HG02623 (cell line): ENCODE results near the gene CIT.
"Not testable (repeated sequence)": the region's sequence is repeated elsewhere in the genome, so short reads cannot be mapped to it uniquely, and the experiment has no call there.

ENCODE experiments used
- ATAC-seq: cut with Tn5 transposase; IDR thresholded peaks from one replicate; pipeline ENCODE4 v1.9.1; 2021; ENCODE audit warnings: moderate library complexity; ENCODE audit not compliant: unreplicated experiment

CIT gene

DNA sequence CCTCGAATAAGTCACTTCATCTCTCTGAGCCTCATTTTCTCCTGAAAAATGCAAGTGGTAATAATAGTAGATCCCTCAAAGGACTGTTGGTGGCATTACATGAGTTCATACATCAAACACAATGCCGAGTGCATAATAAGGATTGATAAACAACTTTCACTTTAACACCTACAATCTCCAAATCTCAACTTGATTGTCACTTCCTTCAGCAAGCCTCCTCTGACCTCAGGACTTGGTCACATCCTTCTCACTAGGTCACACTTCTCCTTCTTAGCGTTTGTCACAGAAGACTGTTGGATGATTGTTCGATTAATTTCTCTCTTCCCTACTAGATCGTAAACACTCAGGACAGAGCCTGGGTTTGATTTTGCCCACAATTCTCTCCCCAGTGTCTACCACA, 217.0 kb downstream of the CIT start:
- ATAC-seq, result no peak

DNA sequence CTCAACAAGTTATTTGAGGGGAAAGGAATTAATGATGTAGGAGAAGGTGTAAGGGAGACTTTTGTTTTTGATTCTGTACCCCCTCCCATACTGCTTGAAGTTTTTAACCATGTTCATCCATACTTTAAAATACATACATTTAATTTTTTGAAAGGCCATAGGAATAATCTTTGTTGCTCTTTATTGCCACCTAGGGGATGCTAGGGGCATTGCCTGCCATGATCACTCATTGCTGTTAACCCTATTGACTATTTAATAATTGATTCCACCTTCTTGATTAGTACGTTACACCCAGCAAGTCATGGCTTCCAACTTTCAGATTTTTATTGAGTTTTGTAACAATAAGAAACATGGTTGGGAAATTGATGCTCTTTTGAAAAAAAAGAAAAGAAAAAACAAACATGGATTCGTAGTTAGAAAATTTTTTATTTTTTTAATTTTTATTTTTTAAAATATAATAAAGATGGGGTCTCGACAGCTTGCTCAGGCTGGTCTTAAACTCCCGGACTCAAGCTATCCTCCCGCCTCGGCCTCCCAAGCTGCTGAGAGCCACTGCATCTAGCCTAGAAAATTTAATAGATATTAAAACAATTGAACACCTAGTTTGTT, 217.7 kb downstream of the CIT start:
- no peak for ATAC-seq

DNA sequence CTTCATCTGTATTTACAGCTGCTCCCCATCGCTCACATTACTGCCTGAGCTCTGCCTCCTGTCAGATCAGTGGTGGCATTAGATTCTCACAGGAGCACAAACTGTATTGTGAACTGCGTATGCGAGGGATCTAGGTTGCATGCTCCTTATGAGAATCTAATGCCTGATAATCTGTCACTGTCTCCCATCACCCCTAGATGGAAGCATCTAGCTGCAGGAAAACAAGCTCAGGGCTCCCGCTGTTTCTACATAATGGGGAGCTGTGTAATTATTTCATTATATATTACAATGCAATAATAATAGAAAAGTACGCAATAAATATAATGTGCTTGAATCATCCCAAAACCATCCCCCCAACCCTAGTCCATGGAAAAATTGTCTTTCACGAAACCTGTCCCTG, 219.0 kb downstream of the CIT start:
- not testable (repeated sequence) for ATAC-seq

DNA sequence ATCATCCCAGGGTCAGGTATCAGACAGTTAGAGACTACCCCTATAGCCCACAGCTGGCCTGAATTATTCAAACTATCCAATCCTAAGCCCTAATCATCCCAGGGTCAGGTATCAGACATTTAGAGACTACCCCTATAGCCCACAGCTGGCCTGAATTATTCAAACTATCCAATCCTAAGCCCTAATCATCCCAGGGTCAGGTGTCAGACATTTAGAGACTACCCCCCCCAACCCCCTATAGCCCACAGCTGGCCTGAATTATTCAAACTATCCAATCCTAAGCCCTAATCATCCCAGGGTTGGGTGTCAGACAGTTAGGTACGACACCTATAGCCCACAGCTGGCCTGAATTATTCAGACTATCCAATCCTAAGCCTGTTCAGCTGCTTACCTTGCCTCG, 220.1 kb downstream of the CIT start:
- not testable (repeated sequence) for ATAC-seq

DNA sequence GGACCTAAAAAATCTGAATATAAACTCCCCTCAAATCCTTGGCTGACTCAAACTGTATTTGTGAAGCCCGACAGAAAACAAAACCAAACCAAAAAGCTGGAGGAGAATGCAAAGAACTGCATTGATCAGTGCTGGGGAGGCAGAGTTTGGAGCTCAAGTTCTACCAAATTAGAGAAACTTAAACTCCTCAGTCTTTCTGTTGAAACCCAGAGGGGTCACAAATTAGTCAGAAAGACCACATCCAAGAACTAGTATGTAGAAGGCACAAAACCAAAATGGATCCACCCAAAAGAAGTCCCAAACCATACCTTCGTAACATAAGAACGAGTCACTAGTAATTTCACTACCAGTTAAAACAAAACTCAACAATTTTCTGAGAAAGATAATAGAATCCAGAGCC, 224.5 kb downstream of the CIT start:
- no peak for ATAC-seq

DNA sequence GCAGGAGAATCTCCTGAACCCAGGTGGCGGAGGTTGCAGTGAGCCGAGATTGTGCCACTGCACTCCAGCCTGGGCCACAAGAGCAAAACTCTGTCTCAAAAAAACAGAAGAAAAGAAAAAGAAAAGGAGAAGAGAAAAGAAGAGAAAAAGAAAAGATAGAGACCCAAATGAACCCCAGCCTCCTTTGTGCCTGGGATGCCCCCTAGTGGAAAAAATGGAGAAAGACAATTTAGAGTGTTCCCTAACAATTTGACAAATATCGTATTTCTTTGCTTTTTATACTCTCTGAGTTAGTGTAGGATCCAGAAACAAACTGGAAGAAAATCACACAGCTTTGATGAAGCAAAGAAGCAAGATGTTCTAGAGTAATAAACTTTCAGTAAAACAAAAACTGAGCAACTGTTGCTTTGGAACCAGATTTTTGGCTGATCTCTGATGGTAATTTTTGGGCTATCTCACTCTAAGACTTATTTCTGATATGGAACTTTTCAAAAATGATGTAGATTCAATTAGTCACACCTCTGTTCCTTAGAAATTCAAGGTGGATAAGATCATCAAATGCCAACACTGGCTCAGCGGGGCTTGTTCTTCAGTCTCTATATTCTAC, 227.8 kb downstream of the CIT start:
- ATAC-seq, result no peak

DNA sequence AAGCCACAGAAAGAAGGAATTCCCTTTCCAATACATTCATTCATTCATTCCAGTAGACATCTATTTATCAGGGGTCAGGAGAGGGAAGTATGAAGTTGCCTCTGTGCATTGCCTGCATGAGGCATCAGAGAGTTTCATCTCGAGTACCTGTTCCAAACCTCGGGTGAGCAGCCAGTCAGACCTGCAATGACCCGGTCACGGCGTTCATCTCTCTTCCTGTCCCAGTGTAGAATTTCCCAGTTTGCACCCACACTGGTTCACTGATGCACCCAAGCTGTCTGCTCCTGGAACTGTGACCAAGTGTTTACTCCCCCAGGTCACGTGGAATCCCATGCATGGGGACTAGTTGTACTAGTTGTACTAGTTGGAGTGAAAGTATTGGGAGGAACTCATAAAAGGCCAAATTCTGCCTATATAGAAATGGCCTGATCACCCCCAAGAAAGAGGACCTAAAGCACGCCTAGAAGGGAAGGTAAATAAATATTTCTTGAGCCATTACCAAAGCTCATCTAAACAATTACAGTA, 231.5 kb downstream of the CIT start:
- ATAC-seq, result no peak

DNA sequence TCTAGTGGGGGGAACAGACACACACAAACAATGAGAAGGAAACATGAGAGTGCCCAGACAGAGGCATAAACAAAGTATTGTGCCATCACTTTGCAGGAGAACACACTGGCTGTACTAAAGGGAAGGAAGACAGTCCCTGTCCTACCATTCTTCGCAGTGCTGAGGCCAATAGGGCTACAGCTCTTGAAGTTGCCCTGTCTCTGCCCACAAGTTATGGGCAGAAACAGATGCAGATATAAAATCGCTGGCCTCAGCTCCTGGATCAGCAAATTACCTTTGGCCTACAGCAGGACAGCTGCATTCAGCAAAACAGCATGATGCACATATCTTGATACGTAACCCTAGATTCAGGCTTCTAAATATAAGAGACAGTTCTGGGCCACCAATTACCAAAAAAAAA, 232.2 kb downstream of the CIT start:
- no peak for ATAC-seq

DNA sequence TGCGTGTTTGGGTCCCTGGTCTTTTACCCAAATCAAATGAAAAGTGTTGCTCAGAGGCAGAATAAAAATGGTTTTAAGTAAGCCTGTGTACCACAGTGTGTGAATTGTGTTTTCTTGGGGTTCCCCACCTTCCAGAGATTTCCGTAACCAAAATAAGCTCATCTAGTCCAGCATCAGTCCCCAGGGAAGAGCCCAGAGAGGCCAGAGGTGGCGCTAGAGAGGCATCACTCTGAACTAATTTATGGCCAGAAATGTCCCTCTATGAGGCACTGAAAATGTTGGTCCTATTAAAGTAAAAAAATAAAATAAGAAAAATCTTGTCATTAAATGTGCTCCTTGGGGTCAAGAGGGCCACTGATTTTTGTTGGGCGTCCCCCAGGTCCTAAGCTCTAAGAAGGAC, 234.1 kb downstream of the CIT start:
- ATAC-seq, result no peak
